ENCODE data around the gene GPS1.

Gene GPS1

DNA sequence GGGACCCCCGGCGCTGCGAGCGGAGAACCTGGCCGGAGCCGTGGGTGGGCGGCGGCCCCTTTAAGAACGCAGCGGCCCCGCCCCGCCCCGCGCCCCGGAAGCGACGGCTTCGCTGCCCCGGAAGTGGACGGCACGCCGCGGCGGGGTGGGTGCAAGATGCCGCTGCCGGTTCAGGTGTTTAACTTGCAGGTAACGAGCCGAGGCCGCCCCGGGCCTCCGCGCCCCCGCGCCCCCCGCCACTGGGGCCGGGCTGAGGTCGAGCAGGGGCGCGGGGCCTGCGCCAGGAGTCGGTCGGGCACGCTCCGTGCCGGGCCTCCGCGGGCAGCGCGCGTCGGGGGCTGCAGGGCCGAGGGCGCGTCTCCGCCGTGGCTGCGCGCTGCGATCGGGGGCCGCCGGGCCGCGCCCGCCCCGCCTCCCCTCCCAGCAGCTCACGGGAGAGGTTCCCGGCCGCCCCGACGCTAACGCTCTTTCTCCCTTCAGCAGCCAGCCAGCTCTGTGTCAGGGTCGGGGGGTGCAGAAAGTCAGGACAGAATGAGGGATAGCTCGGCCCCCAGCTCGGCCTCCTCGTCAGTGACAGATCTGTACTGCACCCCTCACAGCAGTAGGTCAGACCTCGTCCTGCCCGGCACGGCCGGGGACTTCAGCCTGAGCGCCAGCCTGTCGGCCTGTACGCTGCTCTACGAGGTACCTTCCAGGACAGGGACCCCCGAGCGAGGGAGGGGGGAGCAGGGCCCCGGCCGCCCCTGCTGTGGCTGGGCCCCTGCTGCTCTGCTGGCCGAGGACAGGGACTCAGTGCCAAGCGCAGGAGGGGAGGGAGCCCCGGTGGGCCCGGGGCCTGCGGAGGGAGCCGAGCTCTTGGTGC lies at the start of gene GPS1, which contains the start of gene RFNG:
GPS1 (plus strand) TSS at position 123 of the 862 bp plus-strand sequence; CDS start at position 157, 34 bp downstream.
RFNG (minus strand) TSS at position 36 of the 862 bp plus-strand sequence. CDS start 45 bp downstream, outside the sequence.
- peak; percentile 47 to 84 (median 50) for DNase-seq (ENCODE audit: low read depth in 3 of 3, low spot score in 1 of 3)

GRCh38 chr17:82003411-82004381 lies 48.0 kb upstream of the GPS1 start:
- no peak for DNase-seq (ENCODE audit: low read depth in 3 of 3, low spot score in 1 of 3)

GRCh38 chr17:82004517-82005455 lies 46.9 kb upstream of the GPS1 start:
- no peak for DNase-seq (ENCODE audit: low read depth in 3 of 3, low spot score in 1 of 3)

DNA sequence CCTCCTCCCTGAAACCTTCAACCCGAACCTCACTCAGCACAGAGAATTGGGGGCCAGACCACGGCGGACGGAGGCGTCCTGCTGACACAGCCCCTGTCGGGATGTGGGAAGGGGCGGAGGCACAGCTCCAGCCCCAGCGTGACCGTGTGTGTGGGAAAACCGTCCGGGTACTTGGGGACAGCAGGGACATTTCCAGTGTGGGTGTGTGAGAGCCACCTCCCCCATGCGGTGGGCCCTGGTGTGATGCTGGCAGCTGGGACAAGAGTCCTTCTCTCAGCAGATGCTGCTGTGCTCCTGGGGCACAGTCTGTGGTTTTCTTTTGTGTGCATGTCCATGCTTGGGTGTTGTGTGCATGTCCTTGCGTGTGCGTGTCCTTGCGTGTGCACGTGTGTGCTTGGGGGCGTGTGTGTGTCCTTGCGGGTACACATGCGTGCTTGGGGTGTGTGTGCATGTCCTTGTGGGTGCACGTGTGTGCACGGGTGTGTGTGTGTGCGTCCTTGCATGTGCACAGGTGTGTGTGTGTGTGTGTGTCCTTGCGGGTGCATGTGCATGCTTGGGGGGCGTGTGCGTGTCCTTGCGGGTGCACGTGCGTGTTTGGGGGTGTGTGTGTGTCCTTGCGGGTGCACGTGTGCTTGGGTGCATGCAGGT lies 45.9 kb upstream of the GPS1 start:
- no peak for DNase-seq (ENCODE audit: low read depth in 3 of 3, low spot score in 1 of 3)

GRCh38 chr17:82006468-82007227 lies 45.0 kb upstream of the GPS1 start:
- DNase-seq (ENCODE audit: low read depth in 3 of 3, low spot score in 1 of 3) = no peak

DNA sequence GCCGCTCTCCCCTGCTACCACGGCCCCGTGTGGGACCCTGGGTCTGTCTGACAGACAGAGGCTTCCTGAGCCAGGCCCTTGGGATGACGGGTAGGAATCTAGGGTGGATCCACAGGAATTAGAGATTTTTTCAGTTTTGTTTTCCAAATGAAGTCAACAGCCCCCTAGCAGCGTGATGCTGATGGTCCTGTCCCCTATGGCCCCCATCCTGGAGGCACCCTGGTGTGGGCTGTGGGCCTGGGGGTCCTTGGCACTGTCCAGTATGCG lies 44.5 kb upstream of the GPS1 start:
- DNase-seq (ENCODE audit: low read depth in 3 of 3, low spot score in 1 of 3) = no peak

DNA sequence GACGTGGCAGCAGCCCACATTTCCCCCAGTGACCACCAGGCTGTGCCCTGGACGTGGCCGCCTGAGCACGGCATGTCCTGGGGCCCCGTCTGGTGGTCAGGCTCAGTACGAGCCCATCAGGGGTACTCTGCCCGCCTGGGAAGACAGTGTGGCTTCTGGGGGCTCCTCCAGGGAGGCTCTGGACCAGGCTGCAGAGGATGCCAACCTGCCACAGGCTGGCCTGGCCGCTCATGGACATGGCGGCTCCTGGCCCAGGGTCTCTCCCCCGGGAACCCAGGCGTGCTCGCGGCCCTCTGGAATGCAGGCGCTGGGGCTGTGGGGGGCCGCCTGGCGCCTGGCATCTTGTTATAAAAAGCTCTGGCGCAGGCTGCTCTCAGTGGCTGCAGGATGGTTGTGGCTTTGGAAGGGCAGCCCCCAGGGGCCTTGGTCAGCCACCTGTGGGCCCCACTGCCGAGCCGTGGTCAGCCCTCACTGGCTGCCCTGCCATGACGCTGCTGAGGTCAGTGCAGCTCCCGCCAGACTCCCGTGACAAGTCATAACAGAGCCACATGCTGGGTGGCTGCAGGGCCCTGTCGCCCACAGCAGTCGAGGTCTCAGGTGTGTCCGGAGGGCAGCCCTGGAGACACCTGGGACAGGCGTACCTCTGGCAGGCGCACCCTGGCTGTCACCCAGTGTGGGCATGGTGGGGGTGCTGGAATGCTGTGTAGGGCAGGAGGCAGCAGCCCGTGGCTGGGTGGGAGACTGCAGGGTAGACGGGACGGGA lies 44.0 kb upstream of the GPS1 start:
- DNase-seq (ENCODE audit: low read depth in 3 of 3, low spot score in 1 of 3) = no peak

DNA sequence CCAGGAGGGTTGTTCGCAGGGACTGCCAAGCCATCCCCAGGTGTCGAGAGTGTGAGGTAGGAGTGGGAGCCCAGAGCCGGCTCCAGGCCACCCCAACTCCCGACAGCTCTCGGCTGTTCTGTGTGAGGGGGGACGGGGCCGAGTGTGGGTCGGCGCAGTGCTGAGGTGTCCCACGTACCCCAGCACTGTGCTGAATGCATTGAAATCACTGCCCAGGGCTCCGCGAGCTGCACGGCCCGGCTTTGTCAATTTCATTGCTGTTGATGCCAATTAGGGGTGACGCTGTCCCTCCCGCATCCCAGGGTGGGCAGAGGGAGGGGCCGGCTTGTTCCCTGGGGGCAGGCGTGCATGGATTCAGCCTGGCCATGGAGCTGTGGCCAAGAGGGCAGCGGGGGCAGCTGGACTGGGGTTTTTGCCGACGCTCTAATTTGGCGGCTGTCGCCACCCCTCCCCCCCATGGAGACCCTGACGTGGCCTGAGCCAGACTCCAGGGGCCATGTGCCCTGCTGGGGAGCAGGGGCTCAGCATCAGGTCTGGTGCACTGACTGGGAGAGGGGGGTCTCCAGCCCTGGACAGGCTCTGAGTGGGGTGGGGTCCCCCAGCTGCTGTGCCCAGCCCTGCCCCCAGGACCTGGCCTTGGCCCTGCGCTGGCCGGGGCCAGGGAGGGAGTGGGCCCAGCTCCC lies 43.3 kb upstream of the GPS1 start:
- no peak for DNase-seq (ENCODE audit: low read depth in 3 of 3, low spot score in 1 of 3)

GRCh38 chr17:82008941-82009405 lies 42.7 kb upstream of the GPS1 start:
- DNase-seq (ENCODE audit: low read depth in 3 of 3, low spot score in 1 of 3) = no peak

DNA sequence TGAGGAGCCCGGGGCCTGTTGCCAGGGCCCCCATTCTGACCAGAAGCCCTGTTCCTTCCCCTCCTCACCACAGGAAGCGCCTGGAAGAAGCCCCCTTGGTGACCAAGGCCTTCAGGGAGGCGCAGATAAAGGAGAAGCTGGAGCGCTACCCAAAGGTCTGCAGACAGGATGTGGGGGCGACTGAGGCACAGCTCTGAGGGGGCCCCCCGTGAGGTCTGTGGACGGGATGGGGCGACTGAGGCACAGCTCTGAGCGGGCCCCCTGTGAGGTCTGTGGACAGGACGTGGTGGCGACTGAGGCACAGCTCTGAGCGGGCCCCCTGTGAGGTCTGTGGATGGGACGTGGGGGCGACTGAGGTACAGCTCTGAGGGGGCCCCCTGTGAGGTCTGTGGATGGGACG lies 42.3 kb upstream of the GPS1 start:
- no peak for DNase-seq (ENCODE audit: low read depth in 3 of 3, low spot score in 1 of 3)

DNA sequence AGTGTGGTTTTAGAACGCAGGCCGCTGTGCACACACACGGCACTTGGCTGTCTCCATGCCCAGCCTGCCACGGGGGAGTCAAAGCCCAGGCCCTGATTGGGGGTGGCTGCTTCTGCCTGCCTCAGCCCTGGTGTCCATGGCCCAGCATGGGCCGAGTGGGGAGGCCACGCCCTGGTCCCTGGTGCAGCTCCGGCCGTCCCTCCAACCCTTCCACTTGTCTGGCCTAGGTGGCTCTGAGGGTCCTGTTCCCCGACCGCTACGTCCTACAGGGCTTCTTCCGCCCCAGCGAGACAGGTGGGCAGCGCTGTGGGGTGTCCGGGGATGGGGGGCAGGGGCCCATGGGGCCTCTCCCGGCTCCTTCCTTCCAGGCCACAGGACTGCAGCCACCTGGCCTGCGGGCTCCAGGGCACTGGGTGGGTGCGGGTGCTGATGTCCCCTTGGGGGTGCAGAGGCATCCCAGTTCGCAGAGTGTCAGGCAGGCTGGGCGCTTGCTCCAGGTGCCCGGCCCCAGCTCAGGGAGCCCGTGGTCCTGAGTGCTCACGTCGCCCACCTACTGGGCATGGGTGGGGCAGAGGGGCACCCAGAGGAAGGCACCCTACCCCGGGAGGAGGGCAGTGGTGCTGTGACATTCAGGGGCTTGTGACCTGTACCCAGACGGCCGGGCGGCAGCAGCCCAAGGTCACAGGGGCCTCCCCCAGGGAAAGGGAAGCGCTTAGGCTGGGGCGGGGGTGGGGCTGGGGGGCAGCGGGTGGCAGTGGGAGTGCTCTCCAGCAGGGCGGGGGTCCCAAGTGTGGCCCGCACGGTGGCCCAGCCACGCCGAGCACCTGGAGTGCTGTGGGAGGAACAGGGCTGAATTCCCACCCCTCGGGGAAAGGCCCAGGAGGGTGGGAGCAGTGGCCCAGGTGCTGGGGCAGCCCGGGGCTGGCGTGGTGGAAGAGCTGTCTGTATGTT lies 40.8 kb upstream of the GPS1 start:
- DNase-seq (ENCODE audit: low read depth in 3 of 3, low spot score in 1 of 3) = no peak

GRCh38 chr17:82011617-82012187 lies 40.0 kb upstream of the GPS1 start:
- DNase-seq (ENCODE audit: low read depth in 3 of 3, low spot score in 1 of 3) = no peak

GRCh38 chr17:82012261-82012639 lies 39.4 kb upstream of the GPS1 start:
- no peak for DNase-seq (ENCODE audit: low read depth in 3 of 3, low spot score in 1 of 3)

DNA sequence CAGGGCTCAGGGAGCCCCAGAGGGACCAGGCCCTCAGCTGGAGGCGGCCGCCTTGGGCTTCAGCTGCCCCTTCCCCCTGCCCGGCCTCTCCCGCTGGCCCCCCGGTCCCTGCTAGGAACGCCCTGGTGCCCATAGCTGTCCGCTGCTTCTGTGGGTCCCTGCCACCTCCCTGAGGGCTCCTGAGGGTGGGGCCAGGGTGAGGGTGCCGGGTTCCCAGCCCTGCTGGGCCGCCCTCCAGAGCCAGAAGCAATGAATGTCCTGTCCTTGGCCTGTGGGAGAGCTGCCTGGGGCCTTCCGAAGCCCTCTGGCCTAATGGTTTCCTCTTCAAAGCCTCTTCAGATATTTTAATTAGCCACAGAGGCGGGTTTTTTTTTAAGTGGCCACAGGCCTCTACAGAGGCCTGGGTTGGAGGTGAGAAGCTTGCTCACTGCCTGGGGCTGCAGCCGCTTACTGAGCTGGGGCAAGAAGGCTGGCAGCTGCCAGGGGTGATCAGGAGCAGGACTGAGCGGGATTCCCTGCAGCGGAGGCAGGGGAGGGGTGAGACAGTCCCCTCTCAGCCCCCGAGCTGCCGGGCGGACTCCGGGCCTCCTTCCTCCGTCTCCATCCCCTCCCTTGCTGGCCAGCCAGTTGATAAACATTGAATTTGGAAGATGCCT lies 38.9 kb upstream of the GPS1 start:
- no peak for DNase-seq (ENCODE audit: low read depth in 3 of 3, low spot score in 1 of 3)

DNA sequence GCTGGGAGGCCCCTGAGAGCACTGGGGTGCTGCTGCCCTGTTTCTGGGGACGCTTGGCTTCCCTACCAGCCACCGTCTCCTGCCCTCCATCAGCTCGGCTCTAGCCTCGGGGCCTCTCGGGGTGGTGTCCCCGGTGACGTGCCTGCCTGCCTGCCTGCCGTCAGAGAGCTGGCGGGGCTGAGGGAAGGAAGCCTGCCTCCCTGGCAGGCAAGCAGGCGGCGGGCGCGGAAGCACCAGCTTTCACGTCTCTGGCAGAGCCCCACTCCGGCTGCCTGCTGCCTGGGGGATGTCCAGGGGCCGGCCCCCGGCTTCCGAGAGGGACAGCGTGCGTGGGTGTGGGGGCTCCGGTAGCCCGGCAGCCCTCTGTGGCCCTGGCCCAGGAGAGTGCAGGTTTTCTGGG lies 38.4 kb upstream of the GPS1 start:
- no peak for DNase-seq (ENCODE audit: low read depth in 3 of 3, low spot score in 1 of 3)

DNA sequence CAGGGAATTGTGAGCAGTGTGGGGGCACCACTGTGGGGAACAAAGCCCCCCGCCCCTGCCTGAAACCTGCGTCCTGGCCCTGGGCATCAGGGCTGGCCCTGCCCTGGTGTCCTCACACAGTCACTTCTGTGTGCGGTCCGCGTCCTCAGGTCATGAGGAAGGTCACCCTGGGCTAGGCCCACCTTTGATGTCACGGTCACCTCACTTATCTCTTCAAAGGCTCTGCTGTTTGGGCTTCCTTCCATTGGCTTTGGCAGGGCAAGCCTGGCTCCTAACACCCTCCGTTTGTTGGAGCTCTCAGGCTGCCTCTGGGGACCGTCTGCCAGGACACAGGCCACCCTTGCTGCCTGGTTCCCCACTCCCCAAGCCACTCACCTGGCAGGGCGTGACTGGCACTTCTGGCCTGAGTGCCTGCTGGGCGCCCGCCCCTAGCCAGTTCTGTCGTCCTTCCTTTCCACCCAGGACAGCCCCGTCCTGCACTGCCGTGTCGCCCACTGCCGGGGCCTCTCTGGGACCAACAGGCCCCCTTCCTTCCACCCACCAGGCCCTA lies 37.9 kb upstream of the GPS1 start:
- DNase-seq (ENCODE audit: low read depth in 3 of 3, low spot score in 1 of 3) = no peak

Measured in stimulated activated CD4-positive, alpha-beta T cell treated with anti-CD3 and anti-CD28 coated beads, TNF-alpha, amount 100 ng/mL, for 1 hour (primary cell).